CD4-positive, alpha-beta T cell (primary cell): ENCODE measurements around the gene SLC15A4. TPM values are rescaled to one million over a fixed set of nuclear protein-coding genes. Genes with fewer than 3 reads are reported as not detected.
"Not testable (repeated sequence)": the region's sequence is repeated elsewhere in the genome, so short reads cannot be mapped to it uniquely, and the experiment has no call there.

Experiments used
- ATAC-seq: fragments of 200-7000 bp; cut with Tn5 transposase; one replicate; pipeline ENCODE4 v1.10.0; 2022; ENCODE audit warnings: mild to moderate bottlenecking; ENCODE audit not compliant: poor library complexity
- CTCF ChIA-PET: fragments of 350-600 bp; sonication (Branson Sonifier 250); formaldehyde crosslinking; loops from one replicate; lab custom pipeline; 2021; ENCODE audit warnings: antibody characterized with exemption, inconsistent platforms; lab: Charles Lee
- POLR2A ChIA-PET: fragments of 350-600 bp; sonication (Branson Sonifier 250); formaldehyde crosslinking; loops from one replicate; lab custom pipeline; 2021; ENCODE audit warnings: antibody characterized with exemption, inconsistent platforms; lab: Charles Lee
- DNase-seq, 14 experiments: peaks; one replicate each; pipeline ENCODE4 v3.0.0-alpha.2; 2013 to 2020; ENCODE audit warnings: mixed read lengths in 2 of 14
- H3K27ac ChIP-seq, 2 donors: one replicate each; pipeline versions ENCODE4 v1.5.1 to v1.7.0; 2013; ENCODE audit warnings: low read length in 2 of 2, low read depth in 1 of 2, mild to moderate bottlenecking in 1 of 2
- H3K27me3 ChIP-seq, 2 experiments: 1 replicate in 1 of 2; 2 replicates in 1 of 2; pipeline versions ENCODE4 v1.6.1 to v1.7.0; 2013; ENCODE audit warnings: low read length in 2 of 2, control low read depth in 1 of 2, mild to moderate bottlenecking in 1 of 2, moderate library complexity in 1 of 2; ENCODE audit not compliant: insufficient read depth in 2 of 2, control insufficient read depth in 1 of 2
- H3K36me3 ChIP-seq: one replicate; pipeline ENCODE4 v1.6.1; 2013; ENCODE audit warnings: low read length, control low read depth; ENCODE audit not compliant: insufficient read depth
- H3K4me1 ChIP-seq: one replicate; pipeline ENCODE4 v1.6.1; 2013; ENCODE audit warnings: low read length, control low read depth; ENCODE audit not compliant: insufficient read depth
- H3K4me3 ChIP-seq: one replicate; pipeline ENCODE4 v1.5.1; 2013; ENCODE audit warnings: mild to moderate bottlenecking, low read length, moderate library complexity
- H3K9me3 ChIP-seq, 2 experiments: 1 replicate in 1 of 2; 2 replicates in 1 of 2; pipeline versions ENCODE4 v1.6.1 to v1.7.0; 2013; ENCODE audit warnings: low read length in 2 of 2, mild to moderate bottlenecking in 2 of 2, control low read depth in 1 of 2, moderate library complexity in 1 of 2; ENCODE audit not compliant: control insufficient read depth in 1 of 2, insufficient read depth in 1 of 2
- H3K27ac Mint-ChIP-seq: one replicate; pipeline ENCODE4 v1.8.0; 2020; ENCODE audit warnings: mixed read lengths
- H3K27me3 Mint-ChIP-seq: one replicate; pipeline ENCODE4 v1.8.0; 2021; ENCODE audit warnings: mixed read lengths
- H3K36me3 Mint-ChIP-seq: one replicate; pipeline ENCODE4 v1.8.0; 2021; ENCODE audit warnings: low read depth, mixed read lengths
- H3K4me1 Mint-ChIP-seq: one replicate; pipeline ENCODE4 v1.8.0; 2021; ENCODE audit warnings: low read depth, mixed read lengths
- H3K4me3 Mint-ChIP-seq: one replicate; pipeline ENCODE4 v1.8.0; 2020; ENCODE audit warnings: mild to moderate bottlenecking, mixed read lengths
- H3K9me3 Mint-ChIP-seq: one replicate; pipeline ENCODE4 v1.8.0; 2020; ENCODE audit warnings: mixed read lengths
- CTCF ChIP-seq: fragments of 200-600 bp; IDR thresholded peaks from one replicate; pipeline ENCODE4 v1.8.0; 2022; ENCODE audit warnings: antibody characterized with exemption, mild to moderate bottlenecking
- intact Hi-C, 2 experiments: fragments of 100-400 bp; cut with DNase I in 1 of 2; cut with micrococcal nuclease in 1 of 2; formaldehyde crosslinking; loops; one replicate each; pipeline versions ENCODE4 v1.15.1 to v1.9.0; 2023 to 2025; cut with DNase I, micrococcal nuclease
- total RNA-seq, 174 experiments: library from RNA in 2 of 174; stranded (reverse) in 2 of 174; gene quantifications; one replicate each; pipeline ENCODE4 v1.2.3 and lab custom pipeline; 2021 to 2026

Gene SLC15A4
- total RNA-seq, 2 experiments from 2014 or later = 18.4 to 18.5 TPM

- Mint-ChIP-seq H3K36me3 (no peaks in the 10 kb centered on the region), H3K27ac (no peak within 1 kb of the TSS), H3K4me1 (no peaks in the 10 kb centered on the region), H3K4me3 (no peak within 1 kb of the TSS), H3K9me3 (no peaks in the 10 kb centered on the region), H3K27me3 (peaks cover 47% of the 10 kb centered on the region)
- no peak for TF ChIP-seq CTCF
- Histone ChIP-seq H3K4me1 (no peaks in the 10 kb centered on the region), H3K9me3 (peaks cover 0 to 8% of the 10 kb centered on the region in 2 experiments), H3K27ac (no peak within 1 kb of the TSS), H3K4me3 (no peak within 1 kb of the TSS), H3K36me3 (no peaks in the 10 kb centered on the region), H3K27me3 (peaks cover 11 to 26% of the 10 kb centered on the region in 2 experiments)
- no peak for ATAC-seq
- ChIA-PET CTCF (no interaction called here), POLR2A (no interaction called here)
- intact Hi-C loops = no loop called here
- DNase-seq = no peak
Observed at GRCh38 chr12:128852885-128853599, 29.3 kb upstream of the SLC15A4 start, which contains the start of gene GLT1D1. TSS of gene GLT1D1 (plus strand) at chr12:128853478. CDS start at chr12:128853582, 104 bp downstream.

- H3K27ac Mint-ChIP-seq = no peak overlapping the region
- H3K9me3 Mint-ChIP-seq = no peaks in the 10 kb centered on the region
- CTCF ChIA-PET = interaction anchor here (0.7 kb wide), 1 partner anchor 911 kb away, joined by 3 read pairs; no protein-coding TSS in a partner anchor
- Histone ChIP-seq H3K36me3 (no peaks in the 10 kb centered on the region), H3K4me1 (no peaks in the 10 kb centered on the region), H3K9me3 (peaks cover 0 to 13% of the 10 kb centered on the region in 2 experiments), H3K27ac (no peak overlapping the region), H3K27me3 (peaks cover 11 to 22% of the 10 kb centered on the region in 2 experiments), H3K4me3 (no peak overlapping the region)
- ATAC-seq (no peak), DNase-seq (no peak)
- H3K36me3 Mint-ChIP-seq = no peaks in the 10 kb centered on the region
- H3K4me3 Mint-ChIP-seq = no peak overlapping the region
- TF ChIP-seq CTCF = no peak
- H3K27me3 Mint-ChIP-seq = peaks cover 43% of the 10 kb centered on the region
- POLR2A ChIA-PET = no interaction called here
- intact Hi-C loops = no loop called here
- no peaks in the 10 kb centered on the region for H3K4me1 Mint-ChIP-seq
Observed at GRCh38 chr12:128852026-128852698, 28.4 kb upstream of the SLC15A4 start.

DNA sequence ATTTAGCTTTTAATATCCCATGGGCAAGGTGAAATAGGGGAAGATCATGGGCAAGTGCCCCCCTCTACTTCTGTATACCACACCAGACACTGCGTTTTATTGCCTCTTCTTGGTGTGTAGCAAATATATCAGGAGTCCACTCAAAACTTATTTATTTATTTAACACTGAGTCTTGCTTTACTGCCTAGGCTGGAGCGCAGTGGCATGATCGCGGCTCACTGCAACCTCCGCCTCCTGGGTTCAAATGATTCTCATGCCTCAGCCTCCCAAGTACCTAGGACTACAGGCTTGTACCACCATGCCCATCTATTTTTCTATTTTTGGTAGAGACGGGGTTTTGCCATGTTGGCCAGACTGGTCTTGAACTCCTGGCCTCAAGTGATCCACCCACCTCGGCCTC is 27.7 kb upstream of the SLC15A4 start:
- H3K27ac Mint-ChIP-seq, H3K36me3 ChIP-seq, POLR2A ChIA-PET, H3K4me3 Mint-ChIP-seq, DNase-seq, H3K4me1 ChIP-seq, H3K4me1 Mint-ChIP-seq, ATAC-seq, H3K36me3 Mint-ChIP-seq, intact Hi-C loops, H3K9me3 Mint-ChIP-seq, H3K4me3 ChIP-seq, H3K27ac ChIP-seq: not testable (repeated sequence)
- Histone ChIP-seq H3K27me3 (peaks cover 11 to 22% of the 10 kb centered on the region in 2 experiments), H3K9me3 (peaks cover 0 to 14% of the 10 kb centered on the region in 2 experiments)
- CTCF ChIA-PET = interaction anchor here (0.7 kb wide), 1 partner anchor 912 kb away, joined by 3 read pairs; no protein-coding TSS in a partner anchor
- H3K27me3 Mint-ChIP-seq = peaks cover 41% of the 10 kb centered on the region
